ENCODE data around the gene DDC.

Gene DDC

GRCh38 chr7:50564171-50564570 lies 1.0 kb downstream of the DDC start:
- Histone ChIP-seq H4K20me1 (ENCODE audit: insufficient read depth, low read length, poor library complexity, severe bottlenecking) (no peaks in the 10 kb centered on the region), H3F3A (ENCODE audit: low read depth) (no peaks in the 10 kb centered on the region), H3K36me3 (ENCODE audit: insufficient read depth, low read length) (no peaks in the 10 kb centered on the region), H3K27me3 (ENCODE audit: insufficient read depth, low read length, poor library complexity, severe bottlenecking) (no peaks in the 10 kb centered on the region), H3K4me1 (ENCODE audit: insufficient read depth, low read length, poor library complexity, severe bottlenecking) (no peaks in the 10 kb centered on the region), H3K79me2 (ENCODE audit: insufficient read depth, low read length) (no peaks in the 10 kb centered on the region), H3K9me3 (ENCODE audit: insufficient read depth, low read depth, low read length) (no peaks in the 10 kb centered on the region), H3K4me2 (ENCODE audit: low read depth, low read length, poor library complexity, severe bottlenecking) (no peak overlapping the region), H3K9me2 (replicated peaks; ENCODE audit: low read depth, low read length) (no peaks in the 10 kb centered on the region), H3K4me3 (ENCODE audit: low read length, poor library complexity, severe bottlenecking) (no peak overlapping the region), H2AFZ (ENCODE audit: low read length) (no peak overlapping the region), H3K9ac (ENCODE audit: low read depth, low read length, poor library complexity, severe bottlenecking) (no peak overlapping the region)
- TF ChIP-seq EZH2phosphoT487 (IDR thresholded peaks at IDR 0.05; ENCODE audit: borderline replicate concordance) (no peak), CTCF (conservative IDR thresholded peaks at IDR 0.05; ENCODE audit: low read length) (no peak)

GRCh38 chr7:50562136-50562535 lies 3.1 kb downstream of the DDC start:
- H3K79me2 ChIP-seq (ENCODE audit: insufficient read depth, low read length): no peaks in the 10 kb centered on the region
- no peaks in the 10 kb centered on the region for H3K4me1 ChIP-seq (ENCODE audit: insufficient read depth, low read length, poor library complexity, severe bottlenecking)
- H3K9ac ChIP-seq (ENCODE audit: low read depth, low read length, poor library complexity, severe bottlenecking): no peak overlapping the region
- no peaks in the 10 kb centered on the region for H3K27me3 ChIP-seq (ENCODE audit: insufficient read depth, low read length, poor library complexity, severe bottlenecking)
- no peak overlapping the region for H2AFZ ChIP-seq (ENCODE audit: low read length)
- H3F3A ChIP-seq (ENCODE audit: low read depth): no peaks in the 10 kb centered on the region
- H3K36me3 ChIP-seq (ENCODE audit: insufficient read depth, low read length): no peaks in the 10 kb centered on the region
- no peaks in the 10 kb centered on the region for H3K9me3 ChIP-seq (ENCODE audit: insufficient read depth, low read depth, low read length)
- H3K4me3 ChIP-seq (ENCODE audit: low read length, poor library complexity, severe bottlenecking): no peak overlapping the region
- no peaks in the 10 kb centered on the region for H3K9me2 ChIP-seq (replicated peaks; ENCODE audit: low read depth, low read length)
- H3K4me2 ChIP-seq (ENCODE audit: low read depth, low read length, poor library complexity, severe bottlenecking): no peak overlapping the region
- TF ChIP-seq EZH2phosphoT487 (IDR thresholded peaks at IDR 0.05; ENCODE audit: borderline replicate concordance) (no peak), CTCF (conservative IDR thresholded peaks at IDR 0.05; ENCODE audit: low read length) (no peak)
- no peaks in the 10 kb centered on the region for H4K20me1 ChIP-seq (ENCODE audit: insufficient read depth, low read length, poor library complexity, severe bottlenecking)

GRCh38 chr7:50560865-50561351 lies 4.3 kb downstream of the DDC start:
- no peak overlapping the region for H2AFZ ChIP-seq (ENCODE audit: low read length)
- H3K27me3 ChIP-seq (ENCODE audit: insufficient read depth, low read length, poor library complexity, severe bottlenecking): no peaks in the 10 kb centered on the region
- no peaks in the 10 kb centered on the region for H4K20me1 ChIP-seq (ENCODE audit: insufficient read depth, low read length, poor library complexity, severe bottlenecking)
- no peaks in the 10 kb centered on the region for H3K36me3 ChIP-seq (ENCODE audit: insufficient read depth, low read length)
- no peaks in the 10 kb centered on the region for H3K9me3 ChIP-seq (ENCODE audit: insufficient read depth, low read depth, low read length)
- H3K4me3 ChIP-seq (ENCODE audit: low read length, poor library complexity, severe bottlenecking): no peak overlapping the region
- H3K4me1 ChIP-seq (ENCODE audit: insufficient read depth, low read length, poor library complexity, severe bottlenecking): no peaks in the 10 kb centered on the region
- no peak for TF ChIP-seq CTCF (conservative IDR thresholded peaks at IDR 0.05; ENCODE audit: low read length)
- TF ChIP-seq EZH2phosphoT487 (IDR thresholded peaks at IDR 0.05; ENCODE audit: borderline replicate concordance): no peak
- no peaks in the 10 kb centered on the region for H3K9me2 ChIP-seq (replicated peaks; ENCODE audit: low read depth, low read length)
- H3K4me2 ChIP-seq (ENCODE audit: low read depth, low read length, poor library complexity, severe bottlenecking): no peak overlapping the region
- no peak overlapping the region for H3K9ac ChIP-seq (ENCODE audit: low read depth, low read length, poor library complexity, severe bottlenecking)
- no peaks in the 10 kb centered on the region for H3K79me2 ChIP-seq (ENCODE audit: insufficient read depth, low read length)
- H3F3A ChIP-seq (ENCODE audit: low read depth): no peaks in the 10 kb centered on the region

All from Loucy (cell line).